K562 (cell line): Measurements from ENCODE around the gene POLR3E. TPM values are rescaled to one million over a fixed set of nuclear protein-coding genes. Genes with fewer than 3 reads are reported as not detected.

ENCODE experiments used
- HLTF ChIP-seq: fragments of 450-650 bp; IDR thresholded peaks from 2 replicates; pipeline ENCODE4 v1.6.1; 2016
- JUNB ChIP-seq: fragments of 450-650 bp; formaldehyde crosslinking; conservative IDR thresholded peaks from 2 replicates; pipeline ENCODE4 v1.4.0; 2020; ENCODE audit warnings: mild to moderate bottlenecking
- POLR2B ChIP-seq: fragments of 450-650 bp; IDR thresholded peaks from 2 replicates; pipeline ENCODE4 v1.6.1; 2018; ENCODE audit warnings: low read depth; ENCODE audit not compliant: partially characterized antibody
- ZNF174 ChIP-seq: fragments of 250-450 bp; sonication (Bioruptor Pico); IDR thresholded peaks from 2 replicates; pipeline ENCODE4 v1.4.0; 2020; ENCODE audit warnings: mild to moderate bottlenecking
- ZNF707 ChIP-seq: fragments of 250-450 bp; sonication (Bioruptor Pico); conservative IDR thresholded peaks from 2 replicates; pipeline ENCODE4 v1.8.0; 2022; ENCODE audit warnings: inconsistent platforms, mild to moderate bottlenecking, moderate library complexity
- polyA plus RNA-seq, 8 experiments: library from polyadenylated mRNA; depleted of rRNA in 4 of 8; stranded (reverse) in 5 of 8; unstranded in 3 of 8; fragments of >200 nt; fragmentation: Nextera tagmentation in 2 of 8; fragmentation: Illumina TruSeq in 1 of 8; extraction: Ambion mirVana in 2 of 8; extraction: Trizol in 1 of 8; gene quantifications; 2 replicates each; pipeline versions ENCODE4 v1.2.1 to v1.2.3, GENCODE V29; 2011 to 2014; ENCODE audit warnings: inconsistent platforms in 1 of 8, missing spikeins in 1 of 8
- total RNA-seq, 7 experiments: library from RNA; depleted of rRNA in 6 of 7; stranded (reverse); fragments of >200 nt in 6 of 7; fragmentation: Illumina TruSeq in 2 of 7; extraction: Trizol in 2 of 7; gene quantifications; 2 replicates each; pipeline versions ENCODE4 v1.2.1 to v1.2.3, GENCODE V29; 2011 to 2021; ENCODE audit warnings: low replicate concordance in 1 of 7
- TF ChIP-seq, protein P1 (sequence below): sonication (generic); formaldehyde crosslinking; IDR thresholded peaks from 2 replicates; pipeline ENCODE4 v1.8.0; 2023; ENCODE audit warnings: mild to moderate bottlenecking, missing genetic modification reagents

The POLR3E gene
- total and polyA plus RNA-seq, 9 of the 15 experiments (the other 6 are each of a cell fraction or from before 2014, with no cell fraction given), result 17.7 to 151 (median 82.6) TPM

- TF ChIP-seq, protein P1, sequence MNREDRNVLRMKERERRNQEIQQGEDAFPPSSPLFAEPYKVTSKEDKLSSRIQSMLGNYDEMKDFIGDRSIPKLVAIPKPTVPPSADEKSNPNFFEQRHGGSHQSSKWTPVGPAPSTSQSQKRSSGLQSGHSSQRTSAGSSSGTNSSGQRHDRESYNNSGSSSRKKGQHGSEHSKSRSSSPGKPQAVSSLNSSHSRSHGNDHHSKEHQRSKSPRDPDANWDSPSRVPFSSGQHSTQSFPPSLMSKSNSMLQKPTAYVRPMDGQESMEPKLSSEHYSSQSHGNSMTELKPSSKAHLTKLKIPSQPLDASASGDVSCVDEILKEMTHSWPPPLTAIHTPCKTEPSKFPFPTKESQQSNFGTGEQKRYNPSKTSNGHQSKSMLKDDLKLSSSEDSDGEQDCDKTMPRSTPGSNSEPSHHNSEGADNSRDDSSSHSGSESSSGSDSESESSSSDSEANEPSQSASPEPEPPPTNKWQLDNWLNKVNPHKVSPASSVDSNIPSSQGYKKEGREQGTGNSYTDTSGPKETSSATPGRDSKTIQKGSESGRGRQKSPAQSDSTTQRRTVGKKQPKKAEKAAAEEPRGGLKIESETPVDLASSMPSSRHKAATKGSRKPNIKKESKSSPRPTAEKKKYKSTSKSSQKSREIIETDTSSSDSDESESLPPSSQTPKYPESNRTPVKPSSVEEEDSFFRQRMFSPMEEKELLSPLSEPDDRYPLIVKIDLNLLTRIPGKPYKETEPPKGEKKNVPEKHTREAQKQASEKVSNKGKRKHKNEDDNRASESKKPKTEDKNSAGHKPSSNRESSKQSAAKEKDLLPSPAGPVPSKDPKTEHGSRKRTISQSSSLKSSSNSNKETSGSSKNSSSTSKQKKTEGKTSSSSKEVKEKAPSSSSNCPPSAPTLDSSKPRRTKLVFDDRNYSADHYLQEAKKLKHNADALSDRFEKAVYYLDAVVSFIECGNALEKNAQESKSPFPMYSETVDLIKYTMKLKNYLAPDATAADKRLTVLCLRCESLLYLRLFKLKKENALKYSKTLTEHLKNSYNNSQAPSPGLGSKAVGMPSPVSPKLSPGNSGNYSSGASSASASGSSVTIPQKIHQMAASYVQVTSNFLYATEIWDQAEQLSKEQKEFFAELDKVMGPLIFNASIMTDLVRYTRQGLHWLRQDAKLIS (CRISPR knock-in tag), result no peak
- TF ChIP-seq ZNF707 (CRISPR knock-in tag) (no peak), ZNF174 (CRISPR knock-in tag) (no peak), JUNB (CRISPR knock-in tag) (no peak), HLTF (no peak), POLR2B (no peak)
Measured at GRCh38 chr16:22370038-22370820, 73.0 kb downstream of the POLR3E start (continued).
